GM21619 (cell line): ENCODE measurements around the gene NDUFAF5.

ENCODE experiments used
- ATAC-seq: cut with Tn5 transposase; IDR thresholded peaks from one replicate; pipeline ENCODE4 v1.9.1; 2021; ENCODE audit not compliant: unreplicated experiment

NDUFAF5 gene

DNA sequence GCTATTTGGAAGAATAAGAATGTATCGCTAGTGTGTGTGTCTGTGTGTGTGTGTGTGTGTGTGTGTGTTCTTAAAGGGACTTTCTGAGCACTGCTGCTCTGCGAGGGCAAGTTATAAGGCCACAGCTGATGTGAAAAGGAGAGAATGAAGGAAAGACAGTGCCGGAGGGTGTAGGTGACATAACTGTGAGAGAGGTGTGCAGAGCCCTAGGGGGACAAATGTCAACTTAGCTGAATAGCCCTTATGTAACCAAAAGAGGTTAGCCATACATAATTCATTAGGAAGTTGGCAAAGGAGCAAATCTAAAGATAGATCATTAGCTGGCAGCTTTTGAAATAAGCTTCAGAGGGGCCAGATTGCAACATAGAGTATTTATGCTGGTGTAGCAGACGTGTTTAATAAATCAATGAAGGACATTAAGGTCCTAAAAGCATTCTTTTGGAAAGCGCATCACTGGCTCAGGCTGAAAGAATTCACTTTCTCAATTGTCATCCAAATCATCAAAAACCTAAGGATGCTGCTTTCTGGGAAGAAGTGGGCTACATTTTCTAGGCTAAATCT is 81.0 kb downstream of the NDUFAF5 start:
- no peak for ATAC-seq

DNA sequence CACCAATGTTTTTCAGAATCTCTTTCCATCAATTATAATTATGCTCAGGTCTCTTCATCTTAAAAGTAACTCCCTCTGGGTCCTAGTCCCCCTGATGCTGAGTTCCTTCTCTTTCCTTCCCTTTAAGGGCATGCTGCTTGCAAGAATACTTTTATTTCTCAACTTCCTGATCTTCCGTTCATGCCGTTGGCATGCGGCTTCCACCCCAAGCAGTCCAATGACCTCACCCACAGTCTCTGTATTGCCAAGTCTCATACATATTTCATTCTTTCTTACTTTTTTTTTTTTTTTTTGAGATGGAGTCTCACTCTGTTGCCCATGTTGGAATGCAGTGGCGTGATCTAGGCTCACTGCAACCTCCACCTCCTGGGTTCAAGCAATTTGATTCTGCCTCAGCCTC is 83.5 kb downstream of the NDUFAF5 start:
- no peak for ATAC-seq

DNA sequence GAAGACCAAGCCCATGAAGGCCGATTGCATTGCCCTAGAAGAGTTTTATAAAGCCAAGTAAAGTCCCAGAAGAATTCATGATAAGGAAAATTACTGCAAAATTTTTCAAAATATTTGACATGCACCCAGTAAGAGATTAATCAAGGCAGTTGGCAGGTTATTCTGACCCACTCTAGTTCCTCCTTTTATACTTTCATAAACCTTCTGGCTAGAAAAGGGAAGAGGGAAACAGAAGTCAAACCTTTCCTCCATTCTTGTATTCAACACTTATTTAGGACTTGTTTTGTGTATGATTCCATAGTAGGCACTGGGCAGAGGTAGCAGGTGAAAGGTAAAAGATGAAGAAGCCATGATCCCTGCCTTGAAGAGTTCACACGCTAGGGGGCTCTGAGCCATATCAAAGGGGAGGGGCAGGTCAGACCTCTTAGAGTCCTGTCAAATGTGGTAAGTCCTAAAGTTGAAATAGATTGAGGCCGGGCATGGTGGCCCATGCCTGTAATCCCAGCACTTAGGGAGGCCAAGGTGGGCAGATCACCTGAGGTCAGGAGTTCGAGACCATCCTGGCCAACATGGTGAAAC is 85.4 kb downstream of the NDUFAF5 start:
- ATAC-seq: no peak
